HL-60/S4 treated with retinoic acid at 250 ng/mL for 4 days and 3 days (cell line): ENCODE data around the gene L3MBTL3.
"Not testable (repeated sequence)": the region's sequence is repeated elsewhere in the genome, so short reads cannot be mapped to it uniquely, and the experiment has no call there.

Experiments used
- in situ Hi-C: fragments of 300-500 bp; cut with MboI; formaldehyde crosslinking; loops from 2 replicates; pipeline ENCODE4 v1.7.0; 2022; ENCODE audit warnings: low sequenced_read_pairs

L3MBTL3 gene

GRCh38 chr6:130070792-130071191, 52.4 kb downstream of the L3MBTL3 start:
- in situ Hi-C loops: no loop called here

DNA sequence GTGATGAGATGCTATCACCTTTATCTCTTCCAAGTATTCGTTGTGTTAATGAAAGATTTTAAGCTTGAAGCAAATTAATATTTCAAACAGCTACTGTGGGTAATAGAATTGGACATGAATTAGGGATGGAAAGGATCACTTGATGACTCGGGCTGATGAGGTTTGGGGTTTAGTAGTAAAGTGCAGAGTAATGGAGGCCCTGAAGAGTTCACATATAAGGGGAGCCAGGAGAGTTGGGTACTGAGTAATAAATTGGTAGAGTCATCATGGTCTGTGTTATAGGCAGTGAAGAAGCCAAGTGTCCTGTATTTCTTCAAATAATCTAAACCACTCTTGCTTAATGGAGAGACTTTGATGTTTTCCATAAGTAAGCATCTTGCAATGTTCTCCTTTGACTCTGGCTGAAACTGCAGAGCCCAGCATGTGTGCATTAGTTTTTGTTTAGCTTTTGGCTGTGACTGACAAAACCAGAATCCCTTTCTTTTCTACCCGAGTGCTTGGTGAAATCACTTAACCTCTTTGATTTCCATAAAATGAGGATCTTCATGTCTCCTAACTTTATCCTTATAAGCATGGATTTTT, 57.6 kb downstream of the L3MBTL3 start:
- in situ Hi-C loops: no loop called here

DNA sequence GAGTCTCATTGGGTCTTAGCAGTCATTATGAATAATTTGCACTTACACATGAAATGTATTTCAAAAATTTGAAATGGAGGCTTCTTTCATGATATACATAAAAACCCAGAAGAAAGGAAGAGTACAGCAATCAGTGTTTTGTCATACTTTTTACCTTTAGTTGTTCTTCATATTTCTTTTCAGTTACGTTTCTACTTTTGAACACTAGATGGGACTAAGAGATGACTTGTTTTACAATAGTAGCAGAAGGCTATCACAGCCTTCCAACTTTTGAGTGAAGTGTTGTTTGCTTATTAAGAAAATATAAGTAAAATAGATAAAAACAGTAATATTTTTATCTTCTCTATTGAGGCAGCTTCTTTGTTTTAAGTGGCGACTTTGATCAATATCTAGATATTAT, 58.1 kb downstream of the L3MBTL3 start:
- in situ Hi-C loops: no loop called here

DNA sequence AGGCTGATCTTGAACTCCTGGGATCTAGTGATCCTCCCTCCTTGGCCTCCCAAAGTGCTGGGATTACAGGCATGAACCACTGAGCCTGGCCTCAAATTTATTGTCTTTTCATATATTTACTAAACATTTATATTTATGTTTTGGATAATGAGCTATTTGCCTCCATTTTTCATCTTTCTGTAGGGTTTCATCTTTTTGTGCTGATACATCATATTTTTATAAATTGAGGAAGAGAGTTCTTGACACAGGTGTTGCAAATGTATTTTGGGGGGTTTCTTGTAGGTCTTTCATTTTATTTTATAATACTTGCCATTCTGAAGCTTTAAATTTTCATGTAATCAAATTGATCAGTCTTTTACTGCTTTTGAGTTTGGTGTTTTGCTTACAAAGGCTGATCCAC, 72.4 kb downstream of the L3MBTL3 start:
- in situ Hi-C loops: no loop called here

DNA sequence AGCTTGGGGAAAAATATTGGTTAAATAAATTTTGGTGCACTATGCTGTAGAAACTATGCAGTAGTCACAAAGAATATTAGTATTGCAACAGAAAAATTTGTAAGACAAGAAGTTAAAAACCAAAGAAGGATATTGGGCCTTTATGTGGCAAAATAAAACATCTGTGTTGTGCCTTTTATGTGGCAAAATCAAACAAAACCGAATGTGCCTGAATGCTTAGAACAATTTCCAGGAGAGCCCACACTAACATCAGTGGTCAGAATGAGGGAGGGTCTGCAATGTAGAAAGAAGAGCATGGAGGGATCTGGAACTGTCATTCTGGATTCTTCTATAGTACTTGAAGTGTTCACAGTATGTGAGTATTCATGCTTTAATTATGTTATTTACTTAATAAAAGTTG, 75.2 kb downstream of the L3MBTL3 start:
- in situ Hi-C loops: no loop called here

DNA sequence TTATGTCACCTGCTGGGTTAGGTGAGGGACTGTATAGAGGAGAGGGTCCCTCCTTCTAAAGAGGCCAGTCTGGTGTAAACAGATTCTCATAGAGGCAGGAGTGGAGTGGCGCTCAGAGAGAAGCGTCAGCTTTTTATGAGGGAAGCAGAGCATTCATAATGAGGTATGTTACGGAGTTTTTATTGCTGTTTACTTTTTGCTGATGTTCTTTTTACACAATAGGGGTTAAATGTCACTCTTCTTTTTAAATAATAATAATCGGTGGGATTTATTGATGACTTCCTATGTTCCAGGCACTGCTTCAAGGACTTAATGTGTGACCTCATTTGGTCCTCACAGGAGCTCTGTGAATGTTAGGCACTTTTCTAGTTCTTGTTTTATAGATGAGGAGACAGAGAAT, 79.9 kb downstream of the L3MBTL3 start:
- in situ Hi-C loops: no loop called here

DNA sequence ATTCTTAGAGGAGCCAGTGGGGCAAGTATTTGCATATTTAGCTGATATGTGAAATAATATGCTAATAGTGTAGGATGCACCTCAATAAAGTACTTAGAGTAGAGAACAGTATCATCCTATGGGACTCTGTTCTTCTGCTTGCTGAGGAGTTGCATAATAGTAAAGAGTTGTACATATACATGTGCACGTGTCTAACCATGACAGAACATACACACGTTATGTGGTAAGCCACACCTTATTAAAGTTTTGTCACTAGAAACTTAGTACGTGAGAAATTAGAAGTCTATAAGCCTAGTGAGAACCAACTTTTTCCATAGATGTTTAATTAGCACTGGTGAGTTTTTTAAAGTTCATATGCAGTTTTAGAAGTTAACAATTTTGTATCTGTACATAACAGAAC, 80.7 kb downstream of the L3MBTL3 start:
- in situ Hi-C loops: no loop called here

DNA sequence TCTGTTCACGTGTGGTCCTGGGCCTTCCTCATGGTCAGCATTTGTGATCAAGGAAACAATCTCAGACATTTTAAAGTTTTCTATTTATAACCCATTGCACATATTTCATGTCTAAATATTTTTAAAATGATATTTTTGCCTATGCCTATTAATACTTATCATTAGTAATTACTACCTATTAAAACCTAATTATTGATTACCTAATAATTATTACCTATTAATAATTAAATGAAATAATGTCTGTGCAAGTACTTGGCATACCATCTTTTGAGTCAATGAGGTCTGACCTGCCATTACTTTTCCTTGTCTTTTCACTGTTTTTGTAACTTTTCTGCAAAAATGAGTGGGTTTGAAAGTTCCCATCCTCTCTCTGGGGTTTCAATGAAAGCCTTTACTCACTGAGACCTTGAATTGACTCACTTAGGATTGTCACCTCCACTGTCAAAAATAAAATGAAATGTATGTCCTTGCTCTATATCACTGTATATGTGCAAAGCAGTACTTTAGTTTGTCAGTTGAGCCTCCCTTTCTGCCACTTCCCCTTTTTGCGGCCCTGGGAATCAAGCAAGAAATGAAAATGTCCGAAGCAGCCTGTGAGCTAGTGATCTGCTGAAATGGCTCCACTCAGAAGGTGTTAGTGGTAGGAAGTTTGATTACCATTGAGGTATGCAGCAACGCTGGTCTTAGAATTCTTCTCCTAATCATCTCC, 87.8 kb downstream of the L3MBTL3 start:
- in situ Hi-C loops: no loop called here

DNA sequence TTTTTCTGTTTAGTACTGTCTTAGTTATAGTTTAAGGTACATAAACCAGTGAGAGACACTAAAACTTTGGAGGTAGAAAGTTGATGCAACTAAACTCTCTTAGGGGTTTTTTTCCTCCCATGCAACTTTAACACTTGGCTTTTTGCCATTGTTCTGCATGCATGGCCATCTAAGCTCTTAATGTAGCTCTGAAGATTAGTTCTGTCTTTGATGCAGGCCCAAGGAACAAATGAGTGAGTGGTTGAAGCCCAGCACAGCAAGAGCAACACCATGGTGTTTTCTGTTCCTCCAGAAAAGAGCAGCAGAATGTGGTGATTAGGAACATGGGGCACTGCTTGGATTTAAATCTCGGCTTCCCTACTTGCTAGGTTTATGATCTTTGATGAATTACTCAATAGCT, 89.3 kb downstream of the L3MBTL3 start:
- in situ Hi-C loops: no loop called here

DNA sequence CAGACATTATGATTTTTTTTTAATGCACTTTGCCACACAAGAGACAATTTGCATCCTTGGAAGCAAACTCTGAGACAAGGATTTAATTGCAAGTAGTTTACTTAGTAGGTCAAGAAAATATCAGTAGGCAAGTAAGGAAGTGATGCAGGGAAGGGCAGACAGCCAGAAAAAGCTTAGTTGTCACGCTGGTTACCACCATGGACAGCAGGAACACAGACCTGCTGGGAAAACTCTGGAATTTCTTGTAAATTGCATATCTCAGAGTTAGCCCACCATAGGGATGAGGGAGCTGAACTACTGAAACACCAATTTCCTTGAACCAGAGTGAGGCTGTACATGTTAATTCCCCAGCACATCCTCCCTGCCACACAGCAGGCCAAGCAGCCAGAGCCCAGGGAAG, 92.7 kb downstream of the L3MBTL3 start:
- in situ Hi-C loops: no loop called here

GRCh38 chr6:130113201-130113710, 94.9 kb downstream of the L3MBTL3 start:
- in situ Hi-C loops: no loop called here

GRCh38 chr6:130115036-130115435, 96.7 kb downstream of the L3MBTL3 start:
- in situ Hi-C loops: no loop called here

GRCh38 chr6:130116273-130116672, 97.9 kb downstream of the L3MBTL3 start:
- in situ Hi-C loops: no loop called here

GRCh38 chr6:130117187-130117701, 98.9 kb downstream of the L3MBTL3 start:
- in situ Hi-C loops: not testable (repeated sequence)

DNA sequence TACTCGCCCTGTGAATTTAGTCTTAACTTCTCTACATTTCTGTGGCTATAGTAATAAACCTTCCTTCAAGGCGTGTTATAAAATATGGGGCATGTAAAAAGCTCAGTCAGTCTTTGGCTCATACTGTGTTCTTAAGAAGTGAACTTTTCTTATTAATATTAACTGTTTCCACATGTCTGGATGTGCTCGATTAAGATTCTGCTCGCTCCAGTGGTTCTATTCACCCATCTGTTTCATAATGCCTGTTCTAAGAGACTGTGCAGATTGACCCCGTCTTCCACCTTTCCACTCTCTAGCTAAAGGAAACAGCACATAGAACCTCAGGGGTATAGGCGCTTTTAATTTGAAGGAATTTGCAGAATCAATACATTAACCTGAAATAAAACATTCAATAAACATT, 99.9 kb downstream of the L3MBTL3 start:
- in situ Hi-C loops: no loop called here

- in situ Hi-C loops: no loop called here
Observed at GRCh38 chr6:130119211-130119610, 100.8 kb downstream of the L3MBTL3 start.

DNA sequence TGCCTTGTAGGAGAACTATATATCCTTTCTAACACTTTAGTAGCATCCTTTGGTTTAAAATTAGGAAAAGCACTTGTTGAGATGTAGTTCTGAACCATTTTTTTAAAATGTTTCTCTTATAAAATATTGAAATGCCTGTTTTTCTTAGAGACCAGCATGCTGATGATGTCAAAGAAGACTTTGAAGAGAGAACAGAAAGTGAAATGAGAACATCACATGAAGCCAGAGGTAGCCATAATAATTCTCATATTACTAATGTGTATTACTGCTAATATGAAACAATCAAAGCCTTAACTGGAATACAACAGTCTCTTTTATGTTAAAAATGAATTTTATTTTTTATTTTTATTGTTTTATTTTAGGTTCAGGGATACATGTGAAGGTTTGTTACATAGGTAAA, 102.3 kb downstream of the L3MBTL3 start:
- in situ Hi-C loops: no loop called here

DNA sequence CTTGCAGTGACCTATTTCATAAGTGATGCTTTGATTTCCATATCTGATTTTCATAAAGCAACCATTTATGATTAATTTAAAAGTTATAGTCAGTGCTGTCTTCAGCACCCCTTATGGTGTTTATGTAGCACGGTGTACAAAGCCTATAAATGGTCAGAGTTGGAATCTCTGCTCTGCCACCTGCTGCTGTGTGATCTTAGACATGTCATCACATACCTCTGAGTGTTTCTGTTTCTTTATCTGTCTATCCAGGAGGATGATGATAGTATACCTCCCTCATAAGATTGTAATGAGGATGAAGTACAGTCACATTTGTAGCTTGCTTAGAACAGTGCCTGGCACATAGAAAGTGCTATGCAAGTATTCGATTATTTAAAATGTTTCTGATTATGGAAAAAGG, 103.9 kb downstream of the L3MBTL3 start:
- in situ Hi-C loops: no loop called here

- in situ Hi-C loops: no loop called here
Observed at GRCh38 chr6:130127195-130127594, 108.8 kb downstream of the L3MBTL3 start.

GRCh38 chr6:130128326-130128725, 109.9 kb downstream of the L3MBTL3 start:
- in situ Hi-C loops: no loop called here

DNA sequence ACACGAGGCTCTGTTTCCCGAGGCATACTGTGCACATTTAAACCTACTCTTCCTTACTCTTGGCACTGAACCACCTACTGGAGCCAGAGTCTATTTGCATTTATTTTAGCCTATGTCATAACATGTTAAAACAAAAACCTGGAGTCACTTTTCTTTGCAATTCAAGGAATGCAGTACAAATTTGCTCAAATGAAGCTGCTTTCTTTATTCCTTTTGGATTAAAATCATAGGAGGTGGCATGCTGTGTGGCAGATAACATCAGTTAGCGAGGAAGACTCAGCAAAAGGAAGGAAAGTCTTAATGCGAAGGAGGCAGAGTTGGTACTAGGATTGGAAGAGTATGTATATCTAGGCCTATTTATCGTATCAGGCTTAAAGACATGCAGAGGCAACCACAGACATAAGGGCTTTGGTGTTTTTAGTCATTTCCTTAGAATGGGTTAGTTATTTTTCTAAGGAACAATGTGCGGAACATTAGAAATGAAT, 111.4 kb downstream of the L3MBTL3 start:
- in situ Hi-C loops: no loop called here

DNA sequence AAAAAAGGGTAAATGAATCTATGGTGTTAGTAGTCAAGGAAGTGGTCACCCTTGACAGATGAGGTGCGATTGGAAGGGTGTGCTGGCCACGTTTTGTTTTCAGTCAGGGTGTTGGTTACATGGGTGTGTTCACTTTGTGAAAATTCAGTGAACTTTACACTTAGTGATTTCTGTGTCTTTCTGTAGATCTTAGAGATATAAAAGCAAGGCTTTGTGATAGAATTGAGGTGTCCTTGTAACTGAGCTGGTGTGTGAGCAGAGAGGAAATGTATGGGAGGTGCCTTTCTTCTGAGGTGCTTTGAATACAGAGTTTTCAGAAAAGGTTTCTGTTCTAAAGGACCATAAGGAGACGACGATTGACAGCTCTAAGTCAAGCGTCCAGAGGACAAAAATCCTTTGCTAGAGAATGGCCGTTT, 113.9 kb downstream of the L3MBTL3 start:
- in situ Hi-C loops: no loop called here
